Testis (tissue), 3 donors: ENCODE measurements around the gene MMP1. TPM values are rescaled to one million over a fixed set of nuclear protein-coding genes. Genes with fewer than 3 reads are reported as not detected.
A peak's percentile ranks its signal among the peaks of the same experiment; 100 is the strongest.

Source experiments
- DNase-seq: peaks from one replicate; pipeline ENCODE4 v3.0.0-alpha.2; 2019
- H3K27ac ChIP-seq, 2 donors: fragments of 200-600 bp; sonication (generic); one replicate each; pipeline ENCODE4 v1.5.1; 2019
- H3K27me3 ChIP-seq: fragments of 200-600 bp; sonication (generic); one replicate; pipeline ENCODE4 v1.5.1; 2019
- H3K36me3 ChIP-seq: fragments of 200-600 bp; sonication (generic); one replicate; pipeline ENCODE4 v1.5.1; 2017; ENCODE audit warnings: low read depth; ENCODE audit errors: missing control alignments
- H3K4me1 ChIP-seq: fragments of 200-600 bp; sonication (generic); one replicate; pipeline ENCODE4 v1.5.1; 2019
- H3K4me3 ChIP-seq, 2 donors: fragments of 200-600 bp; sonication (generic); one replicate each; pipeline ENCODE4 v1.5.1; 2017 to 2019
- H3K9me3 ChIP-seq: fragments of 200-600 bp; sonication (generic); one replicate; pipeline ENCODE4 v1.5.1; 2017
- CTCF ChIP-seq, 3 experiments: fragments of 450-650 bp in 2 of 3; fragments of 200-600 bp in 1 of 3; sonication (generic) in 1 of 3; IDR thresholded peaks; one replicate each; pipeline ENCODE4 v1.5.1; 2016 to 2019; ENCODE audit warnings: antibody characterized with exemption in 3 of 3, mild to moderate bottlenecking in 2 of 3, moderate library complexity in 1 of 3
- POLR2A ChIP-seq: fragments of 450-650 bp; IDR thresholded peaks from one replicate; pipeline ENCODE4 v1.6.1; 2017; ENCODE audit warnings: antibody characterized with exemption, mild to moderate bottlenecking, moderate library complexity
- WGBS, 2 donors: methylation state at CpG; one replicate each; pipeline ENCODE4 v1.1.5; 2018; 5-methylcytosine and 5-hydroxymethylcytosine counted together
- intact Hi-C: fragments of 100-400 bp; cut with DNase I; formaldehyde crosslinking; loops from one replicate; pipeline ENCODE4 v1.15.1; 2023; ENCODE audit warnings: low total_unique reads
- polyA plus RNA-seq: library from polyadenylated mRNA; stranded (reverse); fragments of 350-450 nt; fragmentation: Illumina TruSeq; extraction: RNeasy Lipid Tissue Mini Kit (QIAGEN cat#74804); gene quantifications from one replicate; pipeline ENCODE4 v1.2.3, GENCODE V29; 2014; ENCODE audit warnings: low read depth, low replicate concordance; ENCODE audit not compliant: insufficient read depth
- total RNA-seq, 2 donors: library from RNA; depleted of rRNA; stranded (reverse); fragments of >200 nt; gene quantifications; one replicate each; pipeline ENCODE4 v1.2.3, GENCODE V29; 2016

MMP1 gene
- total and polyA plus RNA-seq, 3 donors from 2014 or later: 0.21 to 0.31 TPM; not detected in 1

GRCh38 chr11:102809971-102810370 lies 12.0 kb upstream of the MMP1 start:
- Histone ChIP-seq H3K4me1 (no peaks in the 10 kb centered on the region), H3K4me3 (no peak overlapping the region), H3K36me3 (no peaks in the 10 kb centered on the region), H3K27me3 (no peaks in the 10 kb centered on the region), H3K27ac (no peak overlapping the region), H3K9me3 (no peaks in the 10 kb centered on the region)
- no peak for TF ChIP-seq POLR2A
- intact Hi-C loops: no loop called here
- no peak for DNase-seq
- 63 to 71% methylated on average over 2 of the region's 2 CpGs for WGBS, 2 donors

- TF ChIP-seq POLR2A (no peak), CTCF (IDR thresholded peaks at IDR 0.05) (no peak)
- no peaks in the 10 kb centered on the region for H3K4me1 ChIP-seq
- H3K9me3 ChIP-seq: no peaks in the 10 kb centered on the region
- WGBS, 2 donors: 43 to 55% methylated on average over 9 to 19 of the region's 19 CpGs
- H3K36me3 ChIP-seq: no peaks in the 10 kb centered on the region
- H3K27ac ChIP-seq: no peak overlapping the region
- DNase-seq: peak; percentile 41
- intact Hi-C loops: no loop called here
- no peaks in the 10 kb centered on the region for H3K27me3 ChIP-seq
- peak overlapping the region; percentile 22 to 36 for H3K4me3 ChIP-seq
These were observed 10.0 kb upstream of the MMP1 start for GRCh38 chr11:102807921-102808320.

- DNase-seq: no peak
- Histone ChIP-seq H3K36me3 (no peaks in the 10 kb centered on the region), H3K4me1 (no peaks in the 10 kb centered on the region), H3K27me3 (no peaks in the 10 kb centered on the region), H3K4me3 (no peak overlapping the region), H3K27ac (no peak overlapping the region), H3K9me3 (no peaks in the 10 kb centered on the region)
- no peak for TF ChIP-seq POLR2A
- TF ChIP-seq CTCF (IDR thresholded peaks at IDR 0.05): no peak
- WGBS, 2 donors: 37 to 46% methylated on average over 3 of the region's 3 CpGs
- intact Hi-C loops: no loop called here
These were observed 8.3 kb upstream of the MMP1 start for GRCh38 chr11:102806296-102806695.

- no peak for DNase-seq
- Histone ChIP-seq H3K36me3 (no peaks in the 10 kb centered on the region), H3K4me3 (no peak overlapping the region), H3K27ac (no peak overlapping the region), H3K27me3 (no peaks in the 10 kb centered on the region), H3K9me3 (no peaks in the 10 kb centered on the region), H3K4me1 (no peaks in the 10 kb centered on the region)
- TF ChIP-seq POLR2A (no peak), CTCF (IDR thresholded peaks at IDR 0.05) (no peak)
- intact Hi-C loops: no loop called here
- WGBS, 2 donors: 64 to 78% methylated on average over 2 of the region's 2 CpGs
These were observed 4.4 kb upstream of the MMP1 start for GRCh38 chr11:102802341-102802740.

- no peak for DNase-seq
- Histone ChIP-seq H3K27ac (no peak overlapping the region), H3K27me3 (no peaks in the 10 kb centered on the region), H3K4me1 (no peaks in the 10 kb centered on the region), H3K36me3 (no peaks in the 10 kb centered on the region), H3K4me3 (no peak overlapping the region), H3K9me3 (no peaks in the 10 kb centered on the region)
- TF ChIP-seq CTCF (IDR thresholded peaks at IDR 0.05) (no peak), POLR2A (no peak)
- intact Hi-C loops: no loop called here
- 82 to 89% methylated on average over 4 of the region's 4 CpGs for WGBS, 2 donors
These were observed 2.8 kb upstream of the MMP1 start for GRCh38 chr11:102800767-102801166.
